ENCODE results near the gene HIC2. TPM values are rescaled to one million over a fixed set of nuclear protein-coding genes. Genes with fewer than 3 reads are reported as not detected.
"Not testable (repeated sequence)": the region's sequence is repeated elsewhere in the genome, so short reads cannot be mapped to it uniquely, and the experiment has no call there.

Gene HIC2, protein sequence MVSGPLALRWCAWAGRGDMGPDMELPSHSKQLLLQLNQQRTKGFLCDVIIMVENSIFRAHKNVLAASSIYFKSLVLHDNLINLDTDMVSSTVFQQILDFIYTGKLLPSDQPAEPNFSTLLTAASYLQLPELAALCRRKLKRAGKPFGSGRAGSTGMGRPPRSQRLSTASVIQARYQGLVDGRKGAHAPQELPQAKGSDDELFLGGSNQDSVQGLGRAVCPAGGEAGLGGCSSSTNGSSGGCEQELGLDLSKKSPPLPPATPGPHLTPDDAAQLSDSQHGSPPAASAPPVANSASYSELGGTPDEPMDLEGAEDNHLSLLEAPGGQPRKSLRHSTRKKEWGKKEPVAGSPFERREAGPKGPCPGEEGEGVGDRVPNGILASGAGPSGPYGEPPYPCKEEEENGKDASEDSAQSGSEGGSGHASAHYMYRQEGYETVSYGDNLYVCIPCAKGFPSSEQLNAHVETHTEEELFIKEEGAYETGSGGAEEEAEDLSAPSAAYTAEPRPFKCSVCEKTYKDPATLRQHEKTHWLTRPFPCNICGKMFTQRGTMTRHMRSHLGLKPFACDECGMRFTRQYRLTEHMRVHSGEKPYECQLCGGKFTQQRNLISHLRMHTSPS
- 0.42 and 0.69 TPM in 2 replicates for total RNA-seq (2014; rRNA removed; shearing (Covaris generic))

GRCh38 chr22:21417227-21417746 lies at the start of gene HIC2:
Gene HIC2, plus strand, starts transcription at chr22:21417371. Its CDS starts 25,461 bp downstream, at chr22:21442832.
- not testable (repeated sequence) for DNase-seq (ENCODE audit: low read depth)

DNA sequence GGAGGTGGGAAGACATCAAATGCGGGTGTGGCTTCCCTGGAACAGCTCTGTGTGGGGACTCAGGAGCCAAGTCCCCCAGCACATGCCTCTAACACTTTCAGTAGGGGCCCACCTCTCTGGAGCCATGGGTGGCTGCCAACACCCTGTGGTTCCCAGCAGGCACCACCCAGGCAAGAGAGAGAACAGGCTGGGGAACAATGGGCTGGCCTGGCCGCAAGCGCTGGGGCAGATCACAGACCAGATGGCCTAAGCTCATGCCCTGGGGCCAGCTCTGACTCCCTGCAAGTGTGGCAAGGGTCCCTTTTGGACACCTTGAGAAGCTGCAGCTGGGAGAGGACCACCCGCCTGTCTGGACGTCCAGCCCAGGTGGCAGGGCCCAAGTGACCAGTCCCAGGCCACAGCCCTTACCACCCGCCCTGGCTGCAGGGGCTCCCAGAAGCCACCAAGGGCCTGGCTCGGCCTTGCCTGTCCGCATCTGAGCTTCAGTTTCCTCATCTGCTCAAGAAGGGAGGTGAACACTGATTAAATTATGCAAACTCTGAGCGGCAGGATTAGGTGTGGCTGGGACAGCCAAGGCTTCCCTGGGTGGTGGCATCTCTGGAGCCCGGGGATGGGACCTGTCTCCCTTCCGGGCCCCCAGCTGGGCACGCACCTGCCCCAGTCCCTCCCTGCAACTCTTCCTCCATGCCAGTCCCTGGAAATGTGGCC lies 48.4 kb upstream of the HIC2 start:
- DNase-seq (ENCODE audit: low read depth): not testable (repeated sequence)

DNA sequence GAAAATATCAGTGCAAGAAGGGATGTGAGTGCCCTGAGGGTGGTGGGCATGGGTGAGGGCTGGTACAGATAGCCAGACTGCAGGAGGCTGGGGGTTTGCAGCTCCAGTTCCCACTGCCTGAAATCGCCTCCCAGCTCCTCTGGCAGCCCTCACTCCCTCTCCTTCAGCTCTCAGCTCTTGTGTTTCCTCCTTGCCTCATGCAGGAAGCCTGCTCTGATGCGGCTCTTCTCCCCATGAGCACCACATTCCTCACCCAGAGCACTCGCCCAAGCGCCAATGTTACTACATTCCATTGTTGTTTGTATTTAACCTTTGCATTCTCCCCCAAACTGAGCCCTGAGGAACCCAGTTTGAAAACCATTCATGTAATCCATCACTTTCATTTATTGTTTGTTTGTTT lies 41.3 kb upstream of the HIC2 start:
- not testable (repeated sequence) for DNase-seq (ENCODE audit: low read depth)

DNA sequence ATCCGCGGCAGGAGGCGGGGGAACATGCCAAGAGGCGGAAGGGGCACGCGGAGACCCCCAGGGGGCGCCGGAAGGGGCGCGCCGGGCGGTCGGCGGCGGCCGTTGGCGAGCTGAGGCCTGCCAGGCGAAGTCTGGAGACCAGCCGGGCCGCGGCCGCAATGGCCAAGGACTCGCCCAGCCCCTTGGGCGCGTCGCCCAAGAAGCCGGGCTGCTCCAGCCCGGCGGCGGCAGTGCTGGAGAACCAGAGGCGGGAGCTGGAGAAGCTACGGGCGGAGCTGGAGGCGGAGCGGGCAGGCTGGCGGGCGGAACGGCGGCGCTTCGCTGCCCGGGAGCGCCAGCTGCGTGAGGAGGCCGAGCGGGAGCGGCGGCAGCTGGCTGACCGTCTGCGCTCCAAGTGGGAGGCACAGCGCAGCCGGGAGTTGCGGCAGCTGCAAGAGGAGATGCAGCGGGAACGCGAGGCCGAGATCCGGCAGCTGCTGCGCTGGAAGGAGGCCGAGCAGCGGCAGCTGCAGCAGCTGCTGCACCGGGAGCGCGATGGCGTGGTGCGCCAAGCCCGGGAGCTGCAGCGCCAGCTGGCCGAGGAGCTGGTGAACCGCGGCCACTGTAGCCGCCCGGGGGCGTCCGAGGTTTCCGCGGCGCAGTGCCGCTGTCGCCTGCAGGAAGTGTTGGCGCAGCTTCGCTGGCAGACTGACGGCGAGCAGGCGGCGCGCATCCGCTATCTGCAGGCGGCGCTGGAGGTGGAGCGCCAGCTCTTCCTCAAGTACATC lies 33.3 kb upstream of the HIC2 start, which contains the start of gene RIMBP3B:
Gene RIMBP3B (plus strand): TSS at position 51 of the 767 bp plus-strand sequence. CDS start 108 bp downstream, at position 159.
- not testable (repeated sequence) for DNase-seq (ENCODE audit: low read depth)

GRCh38 chr22:21384468-21385357 lies 32.5 kb upstream of the HIC2 start:
- DNase-seq (ENCODE audit: low read depth): not testable (repeated sequence)

- DNase-seq (ENCODE audit: low read depth): not testable (repeated sequence)
These were observed 27.7 kb upstream of the HIC2 start for GRCh38 chr22:21389480-21389879.

- not testable (repeated sequence) for DNase-seq (ENCODE audit: low read depth)
These were observed 27.2 kb upstream of the HIC2 start for GRCh38 chr22:21390013-21390412.

- DNase-seq (ENCODE audit: low read depth): not testable (repeated sequence)
These were observed 22.6 kb upstream of the HIC2 start for GRCh38 chr22:21394613-21395012.

- not testable (repeated sequence) for DNase-seq (ENCODE audit: low read depth)
These were observed 15.8 kb upstream of the HIC2 start for GRCh38 chr22:21401197-21401969.

- DNase-seq (ENCODE audit: low read depth): not testable (repeated sequence)
These were observed 14.3 kb upstream of the HIC2 start for GRCh38 chr22:21402763-21403314.

DNA sequence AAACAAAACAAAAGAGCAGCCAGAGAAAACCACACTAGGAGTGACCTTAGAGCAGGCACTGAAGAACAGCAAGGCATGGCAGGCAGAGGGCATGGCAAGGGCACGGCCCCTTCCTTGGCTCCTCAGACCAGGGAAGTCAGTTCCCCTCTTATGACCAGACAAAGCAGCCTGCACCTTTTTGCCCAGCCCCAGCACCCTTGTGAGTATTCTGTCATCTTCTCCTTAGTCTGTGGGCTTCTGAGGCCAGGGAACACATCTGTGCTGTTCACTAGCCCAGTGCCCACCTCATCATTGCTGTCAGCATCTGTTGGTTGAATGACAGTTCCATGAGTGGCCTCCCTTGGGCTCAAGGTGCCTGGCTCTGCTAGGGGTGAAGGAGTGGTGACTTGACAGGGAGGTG lies 10.0 kb upstream of the HIC2 start:
- DNase-seq (ENCODE audit: low read depth): not testable (repeated sequence)

GRCh38 chr22:21407792-21408191 lies 9.4 kb upstream of the HIC2 start:
- DNase-seq (ENCODE audit: low read depth): not testable (repeated sequence)

DNA sequence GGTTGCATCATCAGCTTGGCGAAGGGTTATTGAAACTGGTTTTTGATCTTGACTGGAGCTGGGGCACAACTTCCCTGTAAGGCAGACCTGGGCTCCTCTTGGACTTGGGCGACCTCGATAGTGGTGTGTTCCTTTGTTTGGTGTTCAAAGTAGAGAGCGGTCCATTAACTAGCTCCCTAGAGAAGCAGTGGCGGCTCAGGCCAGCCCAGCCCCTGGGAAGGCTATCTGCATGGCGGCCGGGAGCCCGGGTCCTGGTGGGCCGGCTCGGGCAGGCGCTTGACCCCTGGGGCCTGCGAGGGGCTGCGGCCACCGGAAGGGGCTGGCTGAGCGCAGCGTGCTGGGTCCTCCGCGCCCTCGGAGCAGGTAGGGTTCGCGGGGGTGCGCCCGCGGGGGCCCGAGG lies 796 bp upstream of the HIC2 start:
- DNase-seq (ENCODE audit: low read depth): not testable (repeated sequence)

- DNase-seq (ENCODE audit: low read depth): not testable (repeated sequence)
These were observed 682 bp downstream of the HIC2 start for GRCh38 chr22:21417853-21418252.

DNA sequence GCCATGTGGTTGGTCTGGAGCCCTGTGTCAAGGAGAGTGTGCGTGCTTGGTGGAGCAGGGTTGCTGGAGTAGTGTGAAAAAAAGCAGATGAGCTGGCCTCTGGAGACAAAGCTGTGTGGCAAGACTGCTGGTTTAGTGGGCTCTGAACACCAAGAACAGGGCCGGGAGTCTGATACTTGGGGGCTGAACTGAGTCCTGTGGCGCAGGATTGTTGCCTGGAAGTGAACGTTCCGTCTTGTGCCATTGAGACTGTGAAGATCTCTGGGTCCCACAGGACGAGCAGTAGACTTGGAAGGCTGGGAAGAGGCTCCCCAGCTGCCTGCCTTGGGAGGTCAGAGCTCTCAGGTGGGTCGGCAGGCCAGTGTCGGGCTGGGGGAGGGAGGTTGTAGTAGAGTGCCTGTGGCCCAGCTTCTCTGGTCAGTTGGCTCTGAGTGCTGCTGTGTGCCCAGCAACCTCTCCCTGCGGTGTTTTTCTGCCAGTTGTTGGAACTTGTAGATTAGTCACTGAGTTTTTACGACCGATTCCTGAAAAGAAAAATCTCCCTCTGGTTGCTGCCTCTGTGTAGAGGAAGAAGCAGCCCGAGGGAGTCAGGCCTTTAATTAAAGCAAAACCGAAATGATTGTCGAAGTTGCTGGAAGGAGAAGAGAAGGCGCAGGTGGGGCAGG lies 1.9 kb downstream of the HIC2 start:
- DNase-seq (ENCODE audit: low read depth): not testable (repeated sequence)

GRCh38 chr22:21420180-21420763 lies 3.1 kb downstream of the HIC2 start:
- DNase-seq (ENCODE audit: low read depth): not testable (repeated sequence)

DNA sequence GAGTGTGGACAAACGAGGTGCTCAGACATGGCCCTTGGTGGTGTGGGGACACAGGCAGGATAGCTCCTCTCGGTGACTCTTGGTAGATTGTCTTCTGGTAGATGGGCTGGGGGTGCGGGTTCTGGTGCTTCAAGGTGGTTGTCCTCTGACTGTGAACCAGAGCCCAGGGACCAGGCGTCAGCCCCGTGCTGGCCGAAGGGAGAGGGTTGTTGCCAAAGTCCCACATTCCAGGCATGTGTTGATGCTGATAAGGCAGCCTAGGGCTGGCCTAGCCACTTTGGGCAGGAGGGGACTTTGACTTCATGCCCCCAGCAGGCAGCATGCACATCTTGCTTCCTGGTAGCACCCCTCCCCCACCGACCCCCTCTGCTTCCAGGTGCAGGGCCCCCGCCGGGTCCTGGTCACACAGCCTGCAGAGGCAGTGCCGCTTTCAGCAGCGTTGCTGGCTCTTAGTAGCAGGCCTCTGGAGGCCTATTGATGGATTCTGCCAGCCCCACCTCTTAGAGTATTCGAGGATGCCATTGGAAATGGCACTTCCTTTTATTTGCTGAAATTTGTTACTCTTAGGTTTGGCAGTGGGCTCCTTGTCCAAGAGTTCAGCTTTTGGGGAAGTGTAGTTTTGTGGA lies 7.0 kb downstream of the HIC2 start:
- DNase-seq (ENCODE audit: low read depth): not testable (repeated sequence)

All from M059J (cell line).